Mesenchymal stem cell (in vitro differentiated cells and primary cell): ENCODE results near the gene ENTHD1.

ENCODE experiments used
- DNase-seq: peaks from one replicate; pipeline ENCODE4 v3.0.0-alpha.2; 2013
- H2AFZ ChIP-seq: one replicate; pipeline ENCODE4 v1.6.1; 2013; ENCODE audit warnings: low read depth, mild to moderate bottlenecking, control low read depth, inconsistent platforms, low read length, moderate library complexity
- H2AK5ac ChIP-seq: 2 replicates; pipeline ENCODE4 v1.6.1; 2013; ENCODE audit warnings: low read length, moderate library complexity, mild to moderate bottlenecking, inconsistent platforms; ENCODE audit not compliant: severe bottlenecking
- H2BK120ac ChIP-seq: one replicate; pipeline ENCODE4 v1.6.1; 2013; ENCODE audit warnings: low read depth, mild to moderate bottlenecking, inconsistent platforms, low read length, moderate library complexity
- H2BK12ac ChIP-seq, 2 experiments: one replicate each; pipeline ENCODE4 v1.6.1; 2013; ENCODE audit warnings: inconsistent platforms in 2 of 2, low read length in 2 of 2, mild to moderate bottlenecking in 2 of 2, moderate library complexity in 2 of 2, control low read depth in 1 of 2
- H2BK15ac ChIP-seq: one replicate; pipeline ENCODE4 v1.6.1; 2013; ENCODE audit warnings: mild to moderate bottlenecking, low read depth, inconsistent platforms; ENCODE audit not compliant: poor library complexity, severe bottlenecking
- H2BK5ac ChIP-seq: 2 replicates; pipeline ENCODE4 v1.6.1; 2013; ENCODE audit warnings: low read depth, mild to moderate bottlenecking, low read length, control low read depth, inconsistent platforms; ENCODE audit not compliant: poor library complexity, severe bottlenecking
- H3K14ac ChIP-seq, 2 experiments: one replicate each; pipeline ENCODE4 v1.6.1; 2013; ENCODE audit warnings: inconsistent platforms in 2 of 2, low read length in 2 of 2, control low read depth in 1 of 2, mild to moderate bottlenecking in 1 of 2, moderate library complexity in 1 of 2
- H3K18ac ChIP-seq, 2 experiments: one replicate each; pipeline ENCODE4 v1.6.1; 2013; ENCODE audit warnings: inconsistent platforms in 2 of 2, low read length in 2 of 2, control low read depth in 1 of 2, low read depth in 1 of 2, mild to moderate bottlenecking in 1 of 2
- H3K23ac ChIP-seq, 2 experiments: one replicate each; pipeline ENCODE4 v1.6.1; 2013; ENCODE audit warnings: inconsistent platforms in 2 of 2, low read length in 2 of 2, mild to moderate bottlenecking in 2 of 2, moderate library complexity in 2 of 2, control low read depth in 1 of 2
- H3K27ac ChIP-seq: 2 replicates; pipeline ENCODE4 v1.5.1; 2013; ENCODE audit warnings: mild to moderate bottlenecking, moderate library complexity, low read length, control low read depth, inconsistent platforms; ENCODE audit not compliant: poor library complexity, severe bottlenecking
- H3K27me3 ChIP-seq, 2 experiments: 2 replicates each; pipeline versions ENCODE4 v1.6.1 to v1.7.0; 2013; ENCODE audit warnings: low read length in 2 of 2, mild to moderate bottlenecking in 2 of 2, moderate library complexity in 2 of 2, control low read depth in 1 of 2, inconsistent platforms in 1 of 2; ENCODE audit not compliant: control insufficient read depth in 1 of 2, insufficient read depth in 1 of 2
- H3K36me3 ChIP-seq, 2 experiments: 2 replicates each; pipeline versions ENCODE4 v1.6.1 to v1.7.0; 2013; ENCODE audit warnings: low read length in 2 of 2, control low read depth in 1 of 2, inconsistent platforms in 1 of 2, low read depth in 1 of 2, mild to moderate bottlenecking in 1 of 2; ENCODE audit not compliant: insufficient read depth in 2 of 2, control insufficient read depth in 1 of 2
- H3K4ac ChIP-seq, 2 experiments: one replicate each; pipeline ENCODE4 v1.6.1; 2013; ENCODE audit warnings: inconsistent platforms in 2 of 2, low read length in 2 of 2, mild to moderate bottlenecking in 2 of 2, moderate library complexity in 2 of 2, control low read depth in 1 of 2, low read depth in 1 of 2
- H3K4me1 ChIP-seq: 2 replicates; pipeline ENCODE4 v1.6.1; 2013; ENCODE audit warnings: low read depth, low read length, control low read depth; ENCODE audit not compliant: control insufficient read depth, insufficient read depth
- H3K4me2 ChIP-seq: 2 replicates; pipeline ENCODE4 v1.6.1; 2013; ENCODE audit warnings: low read length, mild to moderate bottlenecking, inconsistent platforms; ENCODE audit not compliant: poor library complexity, severe bottlenecking
- H3K4me3 ChIP-seq, 2 experiments: 2 replicates each; pipeline versions ENCODE4 v1.5.1 to v1.7.0; 2013; ENCODE audit warnings: low read length in 2 of 2, mild to moderate bottlenecking in 2 of 2, control low read depth in 1 of 2, low read depth in 1 of 2; ENCODE audit not compliant: insufficient read depth in 1 of 2
- H3K79me1 ChIP-seq: replicated peaks from 2 replicates; pipeline ENCODE4 v1.6.1; 2013; ENCODE audit warnings: mild to moderate bottlenecking, control low read depth, low read length, inconsistent platforms; ENCODE audit not compliant: poor library complexity, severe bottlenecking
- H3K9ac ChIP-seq: 2 replicates; pipeline ENCODE4 v1.7.0; 2013; ENCODE audit warnings: mild to moderate bottlenecking, low read length, moderate library complexity
- H3K9me3 ChIP-seq: 2 replicates; pipeline ENCODE4 v1.7.0; 2013; ENCODE audit warnings: mild to moderate bottlenecking, low read length; ENCODE audit not compliant: control insufficient read depth
- H4K8ac ChIP-seq: one replicate; pipeline ENCODE4 v1.6.1; 2013; ENCODE audit warnings: inconsistent platforms, mild to moderate bottlenecking, low read length, moderate library complexity
- H4K91ac ChIP-seq: one replicate; pipeline ENCODE4 v1.6.1; 2013; ENCODE audit warnings: mild to moderate bottlenecking, low read length, inconsistent platforms
- WGBS: methylation state at CpG from one replicate; pipeline ENCODE4 v1.1.7; 2013; ENCODE audit warnings: mixed read lengths; 5-methylcytosine and 5-hydroxymethylcytosine counted together

ENTHD1 gene

GRCh38 chr22:39932918-39933649 is 39.5 kb upstream of the ENTHD1 start:
- H3K4me1 ChIP-seq = no peaks in the 10 kb centered on the region
- no peaks in the 10 kb centered on the region for H3K79me1 ChIP-seq
- H2BK12ac ChIP-seq = no peak overlapping the region
- H3K4ac ChIP-seq = no peak overlapping the region
- WGBS = 70% methylated on average over 7 of the region's 7 CpGs
- no peak overlapping the region for H4K8ac ChIP-seq
- no peak overlapping the region for H3K4me2 ChIP-seq
- no peak overlapping the region for H2AFZ ChIP-seq
- H3K14ac ChIP-seq = no peak overlapping the region
- H3K36me3 ChIP-seq = no peaks in the 10 kb centered on the region
- no peak overlapping the region for H2BK5ac ChIP-seq
- H4K91ac ChIP-seq = no peak overlapping the region
- no peak overlapping the region for H3K27ac ChIP-seq
- no peak overlapping the region for H3K4me3 ChIP-seq
- no peaks in the 10 kb centered on the region for H3K9me3 ChIP-seq
- H2BK15ac ChIP-seq = no peak overlapping the region
- peak; percentile 35 for DNase-seq
- H3K18ac ChIP-seq = no peak overlapping the region
- peaks cover 71 to 84% of the 10 kb centered on the region in 2 experiments for H3K27me3 ChIP-seq
- H2BK120ac ChIP-seq = no peak overlapping the region
- H3K23ac ChIP-seq = no peak overlapping the region
- no peak overlapping the region for H3K9ac ChIP-seq
- H2AK5ac ChIP-seq = no peak overlapping the region

- Histone ChIP-seq H3K23ac (no peak overlapping the region), H2AFZ (no peak overlapping the region), H3K36me3 (no peaks in the 10 kb centered on the region), H4K8ac (no peak overlapping the region), H3K27ac (no peak overlapping the region), H3K4ac (no peak overlapping the region), H2BK5ac (no peak overlapping the region), H2BK120ac (no peak overlapping the region), H3K9ac (no peak overlapping the region), H3K79me1 (no peaks in the 10 kb centered on the region), H3K9me3 (no peaks in the 10 kb centered on the region), H4K91ac (no peak overlapping the region), H3K4me1 (no peaks in the 10 kb centered on the region), H3K18ac (no peak overlapping the region), H2BK12ac (no peak overlapping the region), H3K4me3 (no peak overlapping the region), H3K4me2 (no peak overlapping the region), H3K14ac (no peak overlapping the region), H2AK5ac (no peak overlapping the region), H3K27me3 (peaks cover 71 to 84% of the 10 kb centered on the region in 2 experiments), H2BK15ac (no peak overlapping the region)
- DNase-seq = no peak
- WGBS = no CpG with 5 or more reads among the region's 2 CpGs
Measured at GRCh38 chr22:39932166-39932565, 38.6 kb upstream of the ENTHD1 start.

- no peak overlapping the region for H3K18ac ChIP-seq
- no peak overlapping the region for H2BK15ac ChIP-seq
- 58% methylated on average over 2 of the region's 2 CpGs for WGBS
- H3K9ac ChIP-seq = no peak overlapping the region
- no peak overlapping the region for H4K8ac ChIP-seq
- no peak overlapping the region for H3K4me3 ChIP-seq
- no peak overlapping the region for H4K91ac ChIP-seq
- H3K9me3 ChIP-seq = no peaks in the 10 kb centered on the region
- no peak for DNase-seq
- no peak overlapping the region for H2BK12ac ChIP-seq
- no peak overlapping the region for H3K23ac ChIP-seq
- no peak overlapping the region for H2BK5ac ChIP-seq
- H3K36me3 ChIP-seq = no peaks in the 10 kb centered on the region
- H3K27me3 ChIP-seq = peaks cover 75 to 84% of the 10 kb centered on the region in 2 experiments
- no peak overlapping the region for H3K14ac ChIP-seq
- no peak overlapping the region for H2AFZ ChIP-seq
- no peak overlapping the region for H2BK120ac ChIP-seq
- no peaks in the 10 kb centered on the region for H3K79me1 ChIP-seq
- H3K4me2 ChIP-seq = no peak overlapping the region
- no peak overlapping the region for H2AK5ac ChIP-seq
- H3K4ac ChIP-seq = no peak overlapping the region
- no peak overlapping the region for H3K27ac ChIP-seq
- H3K4me1 ChIP-seq = no peaks in the 10 kb centered on the region
Measured at GRCh38 chr22:39931251-39931650, 37.7 kb upstream of the ENTHD1 start.

GRCh38 chr22:39928536-39929520 is 35.3 kb upstream of the ENTHD1 start:
- no peak overlapping the region for H3K9ac ChIP-seq
- peaks cover 74 to 78% of the 10 kb centered on the region in 2 experiments for H3K27me3 ChIP-seq
- no peaks in the 10 kb centered on the region for H3K9me3 ChIP-seq
- no peak overlapping the region for H3K27ac ChIP-seq
- no peak for DNase-seq
- no peak overlapping the region for H3K4me2 ChIP-seq
- H3K14ac ChIP-seq = no peak overlapping the region
- no peak overlapping the region for H2BK5ac ChIP-seq
- no peak overlapping the region for H2AK5ac ChIP-seq
- H2BK12ac ChIP-seq = no peak overlapping the region
- 85% methylated on average over 3 of the region's 4 CpGs for WGBS
- H3K4me1 ChIP-seq = no peaks in the 10 kb centered on the region
- no peak overlapping the region for H3K23ac ChIP-seq
- H4K91ac ChIP-seq = no peak overlapping the region
- H2BK120ac ChIP-seq = no peak overlapping the region
- no peaks in the 10 kb centered on the region for H3K79me1 ChIP-seq
- no peak overlapping the region for H3K4ac ChIP-seq
- no peak overlapping the region for H3K18ac ChIP-seq
- H2AFZ ChIP-seq = no peak overlapping the region
- H3K4me3 ChIP-seq = no peak overlapping the region
- no peak overlapping the region for H4K8ac ChIP-seq
- no peaks in the 10 kb centered on the region for H3K36me3 ChIP-seq
- no peak overlapping the region for H2BK15ac ChIP-seq
